Measurements from ENCODE around the gene NLRX1. TPM values are rescaled to one million over a fixed set of nuclear protein-coding genes. Genes with fewer than 3 reads are reported as not detected.
"Not testable (repeated sequence)": the region's sequence is repeated elsewhere in the genome, so short reads cannot be mapped to it uniquely, and the experiment has no call there.

Gene NLRX1
- total RNA-seq, 1 experiment from 2014 or later, result 7.5 TPM

GRCh38 chr11:119191265-119191664 is 22.7 kb downstream of the NLRX1 start:
- H3K79me2 ChIP-seq (ENCODE audit: low read length); H3K4me2 ChIP-seq (ENCODE audit: low read depth, low read length, poor library complexity, severe bottlenecking); H3K4me3 ChIP-seq (ENCODE audit: low read length); H3K9me2 ChIP-seq (replicated peaks; ENCODE audit: insufficient read depth, low read length); H4K20me1 ChIP-seq (ENCODE audit: insufficient read depth, low read depth, low read length); DNase-seq; H3K36me3 ChIP-seq (ENCODE audit: insufficient read depth, low read length); H2AFZ ChIP-seq (ENCODE audit: low read length); H3K27ac ChIP-seq (ENCODE audit: low read length); H3K27me3 ChIP-seq (ENCODE audit: low read length); H3K9ac ChIP-seq (ENCODE audit: low read length); H3K4me1 ChIP-seq (ENCODE audit: low read length); H3K9me3 ChIP-seq (ENCODE audit: low read length): not testable (repeated sequence)

GRCh38 chr11:119192111-119192510 is 23.6 kb downstream of the NLRX1 start:
- no peaks in the 10 kb centered on the region for H3K79me2 ChIP-seq (ENCODE audit: low read length)
- DNase-seq, result no peak
- no peak overlapping the region for H2AFZ ChIP-seq (ENCODE audit: low read length)
- no peaks in the 10 kb centered on the region for H3K36me3 ChIP-seq (ENCODE audit: insufficient read depth, low read length)
- no peaks in the 10 kb centered on the region for H3K4me1 ChIP-seq (ENCODE audit: low read length)
- H4K20me1 ChIP-seq (ENCODE audit: insufficient read depth, low read depth, low read length), result no peaks in the 10 kb centered on the region
- no peaks in the 10 kb centered on the region for H3K9me2 ChIP-seq (replicated peaks; ENCODE audit: insufficient read depth, low read length)
- no peak overlapping the region for H3K4me3 ChIP-seq (ENCODE audit: low read length)
- no peak overlapping the region for H3K9ac ChIP-seq (ENCODE audit: low read length)
- no peaks in the 10 kb centered on the region for H3K9me3 ChIP-seq (ENCODE audit: low read length)
- no peaks in the 10 kb centered on the region for H3K27me3 ChIP-seq (ENCODE audit: low read length)
- H3K27ac ChIP-seq (ENCODE audit: low read length), result no peak overlapping the region
- H3K4me2 ChIP-seq (ENCODE audit: low read depth, low read length, poor library complexity, severe bottlenecking), result no peak overlapping the region

- no peak for DNase-seq
- no peak overlapping the region for H2AFZ ChIP-seq (ENCODE audit: low read length)
- no peaks in the 10 kb centered on the region for H3K79me2 ChIP-seq (ENCODE audit: low read length)
- no peak overlapping the region for H3K4me3 ChIP-seq (ENCODE audit: low read length)
- H4K20me1 ChIP-seq (ENCODE audit: insufficient read depth, low read depth, low read length), result no peaks in the 10 kb centered on the region
- H3K27ac ChIP-seq (ENCODE audit: low read length), result no peak overlapping the region
- H3K9ac ChIP-seq (ENCODE audit: low read length), result no peak overlapping the region
- no peaks in the 10 kb centered on the region for H3K9me3 ChIP-seq (ENCODE audit: low read length)
- H3K4me1 ChIP-seq (ENCODE audit: low read length), result no peaks in the 10 kb centered on the region
- no peaks in the 10 kb centered on the region for H3K36me3 ChIP-seq (ENCODE audit: insufficient read depth, low read length)
- H3K9me2 ChIP-seq (replicated peaks; ENCODE audit: insufficient read depth, low read length), result no peaks in the 10 kb centered on the region
- no peaks in the 10 kb centered on the region for H3K27me3 ChIP-seq (ENCODE audit: low read length)
- H3K4me2 ChIP-seq (ENCODE audit: low read depth, low read length, poor library complexity, severe bottlenecking), result no peak overlapping the region
Measured at GRCh38 chr11:119193001-119193400, 24.5 kb downstream of the NLRX1 start.

DNA sequence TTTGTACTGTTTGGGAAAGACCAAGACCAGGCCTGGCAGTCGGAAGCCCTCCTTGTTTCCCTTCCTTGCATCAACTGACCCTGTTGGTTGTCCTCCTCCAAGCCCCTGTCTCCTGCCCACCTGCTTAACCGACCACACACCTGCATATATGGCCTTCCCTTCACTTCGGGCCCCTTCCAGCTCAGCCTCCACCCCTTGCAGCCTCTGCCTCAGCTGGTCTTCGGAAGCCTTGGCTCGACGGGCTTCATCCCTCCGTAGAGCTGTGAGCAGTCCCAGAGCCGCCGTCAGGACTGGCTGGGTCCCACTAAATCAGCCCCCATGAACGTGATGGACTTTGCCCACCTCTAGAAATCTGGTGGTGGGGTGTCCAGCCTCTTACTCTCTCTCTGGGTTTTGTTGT is 25.1 kb downstream of the NLRX1 start:
- Histone ChIP-seq H3K9me3 (ENCODE audit: low read length) (no peaks in the 10 kb centered on the region), H3K9ac (ENCODE audit: low read length) (no peak overlapping the region), H3K79me2 (ENCODE audit: low read length) (no peaks in the 10 kb centered on the region)

GRCh38 chr11:119194811-119195440 is 26.4 kb downstream of the NLRX1 start:
- H3K27ac ChIP-seq (ENCODE audit: low read length), result no peak overlapping the region
- H3K4me2 ChIP-seq (ENCODE audit: low read depth, low read length, poor library complexity, severe bottlenecking), result no peak overlapping the region
- H3K9ac ChIP-seq (ENCODE audit: low read length), result no peak overlapping the region
- H2AFZ ChIP-seq (ENCODE audit: low read length), result no peak overlapping the region
- H3K9me3 ChIP-seq (ENCODE audit: low read length), result no peaks in the 10 kb centered on the region
- no peaks in the 10 kb centered on the region for H3K4me1 ChIP-seq (ENCODE audit: low read length)
- H3K79me2 ChIP-seq (ENCODE audit: low read length), result no peaks in the 10 kb centered on the region
- DNase-seq, result no peak
- H3K9me2 ChIP-seq (replicated peaks; ENCODE audit: insufficient read depth, low read length), result no peaks in the 10 kb centered on the region
- no peaks in the 10 kb centered on the region for H4K20me1 ChIP-seq (ENCODE audit: insufficient read depth, low read depth, low read length)
- H3K27me3 ChIP-seq (ENCODE audit: low read length), result no peaks in the 10 kb centered on the region
- no peak overlapping the region for H3K4me3 ChIP-seq (ENCODE audit: low read length)
- no peaks in the 10 kb centered on the region for H3K36me3 ChIP-seq (ENCODE audit: insufficient read depth, low read length)

More for the DNA sequence above, 25.1 kb downstream of the NLRX1 start:
- H3K4me1 ChIP-seq (ENCODE audit: low read length), result no peaks in the 10 kb centered on the region
- H3K27ac ChIP-seq (ENCODE audit: low read length), result no peak overlapping the region
- H3K27me3 ChIP-seq (ENCODE audit: low read length), result no peaks in the 10 kb centered on the region
- H3K36me3 ChIP-seq (ENCODE audit: insufficient read depth, low read length), result no peaks in the 10 kb centered on the region
- no peak overlapping the region for H3K4me2 ChIP-seq (ENCODE audit: low read depth, low read length, poor library complexity, severe bottlenecking)
- no peaks in the 10 kb centered on the region for H4K20me1 ChIP-seq (ENCODE audit: insufficient read depth, low read depth, low read length)
- no peak for DNase-seq
- no peak overlapping the region for H3K4me3 ChIP-seq (ENCODE audit: low read length)
- H2AFZ ChIP-seq (ENCODE audit: low read length), result no peak overlapping the region
- no peaks in the 10 kb centered on the region for H3K9me2 ChIP-seq (replicated peaks; ENCODE audit: insufficient read depth, low read length)

DNA sequence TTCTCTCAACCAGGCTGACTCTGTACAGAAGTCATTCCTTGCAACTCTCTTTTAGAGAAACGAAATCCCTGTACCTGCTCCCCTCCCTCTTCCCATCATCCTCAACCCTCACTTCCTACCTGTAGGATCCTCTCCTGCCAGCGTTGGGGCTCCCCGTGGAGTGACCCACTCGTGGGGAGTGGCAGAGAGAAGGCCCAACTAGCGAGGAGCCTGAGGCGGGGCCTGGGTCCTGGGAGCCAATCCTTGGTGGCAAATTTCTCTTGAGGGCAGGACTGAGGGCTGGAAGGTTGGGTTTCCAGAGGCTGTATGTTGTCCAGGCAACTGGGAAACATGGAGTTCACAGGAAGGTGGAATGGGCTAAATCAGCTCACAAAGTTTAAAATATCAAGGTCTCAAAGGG is 27.2 kb downstream of the NLRX1 start:
- H3K79me2 ChIP-seq (ENCODE audit: low read length), result no peaks in the 10 kb centered on the region
- no peak overlapping the region; the same call in 1 of the 2 replicates for H3K9ac ChIP-seq (ENCODE audit: low read length)
- H3K9me2 ChIP-seq (replicated peaks; ENCODE audit: insufficient read depth, low read length), result no peaks in the 10 kb centered on the region
- H3K4me1 ChIP-seq (ENCODE audit: low read length), result no peaks in the 10 kb centered on the region
- no peaks in the 10 kb centered on the region for H3K27me3 ChIP-seq (ENCODE audit: low read length)
- no peaks in the 10 kb centered on the region for H3K36me3 ChIP-seq (ENCODE audit: insufficient read depth, low read length)
- H4K20me1 ChIP-seq (ENCODE audit: insufficient read depth, low read depth, low read length), result no peaks in the 10 kb centered on the region
- no peak overlapping the region for H3K27ac ChIP-seq (ENCODE audit: low read length)
- no peaks in the 10 kb centered on the region for H3K9me3 ChIP-seq (ENCODE audit: low read length)
- no peak overlapping the region for H2AFZ ChIP-seq (ENCODE audit: low read length)
- no peak overlapping the region for H3K4me2 ChIP-seq (ENCODE audit: low read depth, low read length, poor library complexity, severe bottlenecking)
- DNase-seq, result no peak
- H3K4me3 ChIP-seq (ENCODE audit: low read length), result no peak overlapping the region

DNA sequence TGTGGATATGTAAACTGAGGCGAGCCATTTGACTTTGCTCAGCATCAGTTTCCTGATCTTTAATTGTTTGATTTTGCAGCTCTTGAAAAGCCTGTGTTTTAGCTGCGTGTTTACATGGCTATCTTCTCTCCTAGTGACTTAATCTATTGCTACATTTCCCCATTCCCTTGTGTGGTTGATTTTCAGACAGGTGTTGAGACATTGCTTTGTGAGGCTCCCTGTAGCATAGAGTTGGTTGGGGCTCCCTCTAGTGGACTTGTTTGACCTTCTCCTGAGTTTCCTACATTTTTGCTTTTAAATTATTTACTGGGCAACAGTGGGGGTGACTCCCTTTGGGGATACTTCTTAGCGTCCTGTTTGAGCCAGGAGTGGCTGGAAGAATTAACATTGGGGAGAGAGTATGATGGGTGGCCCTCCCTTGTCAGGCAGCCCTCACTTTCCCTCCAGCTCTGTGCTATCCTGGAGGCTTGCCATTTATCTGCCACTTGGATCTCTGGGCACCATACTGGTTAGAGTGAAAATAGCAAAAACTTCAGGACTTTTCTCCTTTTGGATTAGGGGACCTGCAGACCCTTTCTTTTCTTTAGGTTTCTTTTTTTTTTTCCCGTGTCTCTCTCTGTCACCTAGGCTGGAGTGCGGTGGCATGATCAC is 28.4 kb downstream of the NLRX1 start:
- no peak overlapping the region for H3K27ac ChIP-seq (ENCODE audit: low read length)
- no peaks in the 10 kb centered on the region for H3K9me3 ChIP-seq (ENCODE audit: low read length)
- no peaks in the 10 kb centered on the region for H3K79me2 ChIP-seq (ENCODE audit: low read length)
- no peak overlapping the region for H3K4me3 ChIP-seq (ENCODE audit: low read length)
- no peaks in the 10 kb centered on the region for H3K36me3 ChIP-seq (ENCODE audit: insufficient read depth, low read length)
- no peaks in the 10 kb centered on the region for H3K27me3 ChIP-seq (ENCODE audit: low read length)
- H3K9ac ChIP-seq (ENCODE audit: low read length), result no peak overlapping the region
- no peak overlapping the region for H2AFZ ChIP-seq (ENCODE audit: low read length)
- DNase-seq, result peak; percentile 86
- no peaks in the 10 kb centered on the region for H3K4me1 ChIP-seq (ENCODE audit: low read length)
- H3K4me2 ChIP-seq (ENCODE audit: low read depth, low read length, poor library complexity, severe bottlenecking), result no peak overlapping the region
- H3K9me2 ChIP-seq (replicated peaks; ENCODE audit: insufficient read depth, low read length), result no peaks in the 10 kb centered on the region
- H4K20me1 ChIP-seq (ENCODE audit: insufficient read depth, low read depth, low read length), result no peaks in the 10 kb centered on the region

- no peak overlapping the region for H2AFZ ChIP-seq (ENCODE audit: low read length)
- H3K9ac ChIP-seq (ENCODE audit: low read length), result no peak overlapping the region
- no peaks in the 10 kb centered on the region for H4K20me1 ChIP-seq (ENCODE audit: insufficient read depth, low read depth, low read length)
- H3K4me1 ChIP-seq (ENCODE audit: low read length), result no peaks in the 10 kb centered on the region
- H3K27me3 ChIP-seq (ENCODE audit: low read length), result no peaks in the 10 kb centered on the region
- H3K4me2 ChIP-seq (ENCODE audit: low read depth, low read length, poor library complexity, severe bottlenecking), result no peak overlapping the region
- no peak for DNase-seq
- no peaks in the 10 kb centered on the region for H3K36me3 ChIP-seq (ENCODE audit: insufficient read depth, low read length)
- no peak overlapping the region for H3K4me3 ChIP-seq (ENCODE audit: low read length)
- H3K9me3 ChIP-seq (ENCODE audit: low read length), result no peaks in the 10 kb centered on the region
- no peak overlapping the region for H3K27ac ChIP-seq (ENCODE audit: low read length)
- H3K9me2 ChIP-seq (replicated peaks; ENCODE audit: insufficient read depth, low read length), result no peaks in the 10 kb centered on the region
- no peaks in the 10 kb centered on the region for H3K79me2 ChIP-seq (ENCODE audit: low read length)
Measured at GRCh38 chr11:119198925-119199324, 30.4 kb downstream of the NLRX1 start.
